H1 (cell line): ENCODE results near the gene UNC5B. TPM values are rescaled to one million over a fixed set of nuclear protein-coding genes. Genes with fewer than 3 reads are reported as not detected.

Experiments
- EP300 ChIP-seq, 2 experiments: IDR thresholded peaks; 1 replicate in 1 of 2; 2 replicates in 1 of 2; pipeline ENCODE4 v1.6.1; 2011 to 2012; ENCODE audit warnings: low read depth in 2 of 2, low read length in 2 of 2, mild to moderate bottlenecking in 2 of 2, borderline replicate concordance in 1 of 2, inconsistent platforms in 1 of 2, moderate library complexity in 1 of 2
- HDAC2 ChIP-seq, 2 experiments: fragments of 300-600 bp in 1 of 2; sonication (generic) in 1 of 2; IDR thresholded peaks; 2 replicates each; pipeline ENCODE4 v1.6.1; 2011 to 2012; ENCODE audit warnings: low read depth in 2 of 2, low read length in 2 of 2, mild to moderate bottlenecking in 2 of 2, moderate library complexity in 2 of 2, borderline replicate concordance in 1 of 2, inconsistent platforms in 1 of 2
- JUND ChIP-seq: IDR thresholded peaks from 2 replicates; pipeline ENCODE4 v1.6.1; 2011; ENCODE audit warnings: mild to moderate bottlenecking, improper control_type of control experiment, low read length
- SAP30 ChIP-seq: fragments of 300-600 bp; sonication (generic); IDR thresholded peaks from 2 replicates; pipeline ENCODE4 v1.7.1; 2012; ENCODE audit warnings: low read length, moderate library complexity, mild to moderate bottlenecking, inconsistent platforms; ENCODE audit not compliant: insufficient read depth, insufficient replicate concordance
- SIRT6 ChIP-seq: IDR thresholded peaks from one replicate; pipeline ENCODE4 v1.7.1; 2012; ENCODE audit warnings: low read length, inconsistent platforms
- polyA plus RNA-seq, 7 experiments: library from polyadenylated mRNA; depleted of rRNA in 3 of 7; stranded (reverse) in 5 of 7; unstranded in 2 of 7; fragments of >200 nt in 5 of 7; fragments of 200-250 nt in 2 of 7; gene quantifications; 1 replicate in 5 of 7; 2 replicates in 1 of 7; 4 replicates in 1 of 7; pipeline versions ENCODE4 v1.2.1 to v1.2.3, GENCODE V29; 2011 to 2013; ENCODE audit warnings: missing spikeins in 2 of 7, mixed read lengths in 2 of 7
- total RNA-seq: library from RNA; stranded (reverse); fragmentation: NEBNext Ultra II Directional; extraction: Animal tissue kit (Norgen Biotek cat#: 25700); gene quantifications from 2 replicates; pipeline ENCODE4 v1.2.1, GENCODE V29; 2021
- TF ChIP-seq, protein P1 (sequence below): IDR thresholded peaks from 2 replicates; pipeline ENCODE4 v1.6.1; 2012; ENCODE audit warnings: low read length, inconsistent platforms

Gene UNC5B
- total and polyA plus RNA-seq, 2 of the 8 experiments (the other 6 are each of a cell fraction or from before 2014, with no cell fraction given) = 27.9 to 31.8 TPM

- TF ChIP-seq HDAC2 (IDR thresholded peaks at IDR 0.05; ENCODE audit: borderline replicate concordance in 1 of 2, low read depth in 2 of 2, low read length in 2 of 2) (no peak), EP300 (IDR thresholded peaks at IDR 0.05; ENCODE audit: borderline replicate concordance in 1 of 2, low read depth in 2 of 2, low read length in 2 of 2) (no peak), SIRT6 (no peak), JUND (no peak), SAP30 (no peak)
- TF ChIP-seq, protein P1, sequence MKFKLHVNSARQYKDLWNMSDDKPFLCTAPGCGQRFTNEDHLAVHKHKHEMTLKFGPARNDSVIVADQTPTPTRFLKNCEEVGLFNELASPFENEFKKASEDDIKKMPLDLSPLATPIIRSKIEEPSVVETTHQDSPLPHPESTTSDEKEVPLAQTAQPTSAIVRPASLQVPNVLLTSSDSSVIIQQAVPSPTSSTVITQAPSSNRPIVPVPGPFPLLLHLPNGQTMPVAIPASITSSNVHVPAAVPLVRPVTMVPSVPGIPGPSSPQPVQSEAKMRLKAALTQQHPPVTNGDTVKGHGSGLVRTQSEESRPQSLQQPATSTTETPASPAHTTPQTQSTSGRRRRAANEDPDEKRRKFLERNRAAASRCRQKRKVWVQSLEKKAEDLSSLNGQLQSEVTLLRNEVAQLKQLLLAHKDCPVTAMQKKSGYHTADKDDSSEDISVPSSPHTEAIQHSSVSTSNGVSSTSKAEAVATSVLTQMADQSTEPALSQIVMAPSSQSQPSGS = no peak
These were observed 45.1 kb downstream of the UNC5B start (continued) for GRCh38 chr10:71257319-71257997.
